Limb (tissue), 2 donors: ENCODE results near the gene LMAN2.
"Not testable (repeated sequence)": the region's sequence is repeated elsewhere in the genome, so short reads cannot be mapped to it uniquely, and the experiment has no call there.

Experiments used
- DNase-seq, 2 donors: peaks; one replicate each; pipeline ENCODE4 v3.0.0-alpha.2; 2016; ENCODE audit errors: extremely low spot score in 2 of 2

LMAN2 gene

GRCh38 chr5:177365845-177366527 lies 14.5 kb upstream of the LMAN2 start:
- DNase-seq = no peak

DNA sequence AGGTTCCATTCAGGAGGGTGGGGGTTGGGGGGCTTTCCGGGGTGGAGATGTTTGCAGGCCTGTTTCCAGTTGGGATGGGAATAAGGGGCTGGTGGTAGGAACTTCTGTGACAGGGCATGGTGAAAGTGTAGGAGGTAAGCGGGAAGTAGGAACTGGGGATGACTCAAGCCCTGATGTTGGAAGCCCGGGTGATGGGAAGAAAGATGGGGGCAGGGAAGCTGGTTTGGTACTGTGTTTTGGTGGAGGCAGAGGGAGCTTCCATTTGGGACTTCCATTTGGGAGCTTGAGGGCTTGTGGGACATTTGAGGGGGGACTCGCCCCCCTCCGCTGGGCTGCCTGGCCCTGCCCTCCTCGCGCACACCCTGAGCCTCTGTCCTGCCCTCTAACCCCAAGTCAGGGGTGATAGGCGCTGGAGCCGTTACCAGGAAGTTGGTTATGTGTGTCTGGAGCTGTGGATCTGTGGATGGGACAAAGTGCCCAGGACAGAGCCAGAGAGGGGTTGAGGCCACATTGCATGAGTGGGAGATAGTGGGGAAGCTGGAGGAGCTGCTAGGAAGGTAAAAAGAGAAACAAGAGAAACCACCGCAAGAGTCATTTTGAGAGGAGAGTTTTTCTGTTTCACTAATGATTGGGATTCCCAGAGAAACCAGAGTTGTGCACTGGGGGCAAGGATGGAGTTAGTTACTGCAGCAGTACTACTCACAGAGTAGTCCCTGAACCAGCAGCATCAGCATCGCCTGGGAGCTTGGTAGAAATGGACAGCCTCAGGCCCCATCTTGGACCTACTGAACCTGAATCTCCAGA lies 12.9 kb upstream of the LMAN2 start:
- no peak for DNase-seq

- DNase-seq = no peak
These were observed 12.1 kb upstream of the LMAN2 start for GRCh38 chr5:177363565-177363964.

- DNase-seq = peak; percentile 56 to 70
These were observed 11.4 kb upstream of the LMAN2 start for GRCh38 chr5:177362610-177363507.

GRCh38 chr5:177362292-177362609 lies 10.8 kb upstream of the LMAN2 start:
- no peak for DNase-seq

DNA sequence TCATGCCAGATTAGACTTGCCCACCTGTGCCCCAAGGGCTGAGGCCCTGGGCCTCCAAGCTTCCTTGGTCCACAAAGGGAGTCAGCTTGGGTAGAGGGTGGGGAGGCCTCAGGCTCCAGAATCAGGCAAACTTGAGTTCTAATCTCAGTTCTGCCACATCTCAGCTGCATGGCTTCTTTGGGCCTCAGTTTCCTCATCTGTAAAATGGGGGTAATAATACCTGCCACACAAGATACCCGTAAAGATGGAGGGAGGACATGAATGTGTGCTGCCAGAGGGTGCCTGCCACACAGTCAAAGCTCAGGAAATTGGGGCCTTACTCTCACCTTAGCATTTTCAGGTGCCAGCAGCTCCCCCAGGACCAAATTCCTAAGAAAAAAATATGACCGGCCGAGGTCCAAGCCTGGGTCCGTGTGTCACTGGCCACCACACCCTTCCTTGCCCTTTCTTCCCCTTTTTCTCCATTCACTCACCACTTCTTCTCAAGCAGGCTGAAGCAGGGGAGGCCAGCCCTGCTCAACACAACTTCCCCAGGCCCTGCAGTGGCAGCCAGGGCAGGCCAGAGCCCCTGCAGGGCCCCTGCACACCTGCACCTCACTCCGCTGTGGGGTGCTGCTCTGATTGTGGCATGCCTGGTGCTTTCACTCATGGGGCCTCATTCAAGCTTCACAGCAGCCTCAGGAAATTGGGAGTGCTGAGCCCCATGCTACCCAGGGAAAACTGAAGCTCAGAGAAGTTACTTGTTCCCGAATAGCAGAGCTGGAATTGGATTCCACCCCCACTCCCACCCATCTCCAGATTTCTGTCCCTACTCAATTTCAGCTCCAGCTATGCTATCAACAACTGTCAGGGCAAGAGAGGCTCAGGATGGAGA lies 10.2 kb upstream of the LMAN2 start:
- DNase-seq = no peak

DNA sequence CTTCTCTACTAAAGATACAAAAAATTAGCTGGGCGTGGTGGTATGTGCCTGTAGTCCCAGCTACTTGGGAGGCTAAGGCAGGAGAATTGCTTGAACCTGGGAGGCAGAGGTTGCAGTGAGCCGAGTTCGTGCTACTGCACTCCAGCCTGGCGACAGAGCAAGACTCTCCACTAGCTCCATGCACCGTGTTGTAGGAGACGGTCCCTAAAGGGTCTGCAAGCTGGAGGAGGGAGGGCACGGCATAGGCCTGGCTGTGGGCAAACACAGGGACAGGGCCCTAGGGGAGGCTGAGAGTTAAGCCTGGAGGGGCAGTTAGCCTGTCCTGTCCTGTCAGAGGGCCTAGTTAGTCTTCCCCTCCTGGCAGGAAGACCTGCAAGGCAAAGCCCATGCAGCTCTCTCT lies 9.3 kb upstream of the LMAN2 start:
- DNase-seq = not testable (repeated sequence)

- DNase-seq = no peak
These were observed 8.4 kb upstream of the LMAN2 start for GRCh38 chr5:177359860-177360259.

GRCh38 chr5:177359451-177359851 lies 8.0 kb upstream of the LMAN2 start:
- no peak for DNase-seq

DNA sequence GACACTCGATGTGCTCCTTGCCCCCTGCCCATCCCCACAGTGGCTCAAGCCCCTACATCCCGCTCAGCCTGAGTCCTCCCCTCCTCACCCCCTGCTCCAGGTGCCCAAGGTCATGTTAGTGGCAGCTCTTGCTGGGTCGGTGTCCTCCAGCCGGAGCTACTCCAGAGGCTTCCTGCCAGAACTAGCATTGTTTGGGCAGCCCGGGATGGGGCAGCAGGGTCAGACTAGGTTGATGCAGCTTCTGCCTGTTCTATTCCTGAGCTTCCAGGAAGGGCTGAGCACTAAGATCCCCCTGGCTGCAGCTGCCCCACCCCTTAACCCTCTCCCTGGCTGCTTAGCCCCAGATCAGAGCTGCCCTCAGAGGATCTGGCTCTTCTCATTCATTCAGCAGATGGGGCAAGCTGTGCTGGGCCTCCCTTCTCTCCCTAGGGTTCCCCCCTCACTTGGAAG lies 6.9 kb upstream of the LMAN2 start:
- no peak for DNase-seq

GRCh38 chr5:177357459-177358351 lies 6.2 kb upstream of the LMAN2 start, which contains the start of gene RGS14:
Gene RGS14 (plus strand): TSS chr5:177357924. CDS start chr5:177358025, 101 bp downstream.
- DNase-seq = no peak

- DNase-seq = no peak
These were observed 5.6 kb upstream of the LMAN2 start for GRCh38 chr5:177357146-177357458.

DNA sequence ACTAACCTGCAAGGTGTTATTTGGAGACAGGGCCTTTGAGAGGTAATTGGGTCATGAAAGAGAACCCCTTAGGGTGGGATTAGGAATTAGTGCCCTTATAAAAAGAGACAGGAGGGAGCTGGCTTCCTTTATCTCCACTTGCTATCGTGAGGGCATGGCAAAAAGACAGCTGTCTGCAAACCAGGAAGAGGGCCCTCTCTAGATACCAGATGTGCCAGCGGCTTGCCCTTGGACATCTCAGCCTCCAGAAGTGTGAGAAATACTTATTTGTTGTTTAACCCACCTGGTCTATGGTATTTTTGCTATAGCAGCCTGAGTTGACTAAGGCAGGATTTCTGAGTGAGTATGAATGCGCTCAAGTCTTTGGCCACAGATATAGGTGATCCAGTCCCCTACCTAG lies 5.3 kb upstream of the LMAN2 start:
- DNase-seq = no peak

- no peak for DNase-seq
These were observed 4.3 kb upstream of the LMAN2 start for GRCh38 chr5:177355868-177356168.

- DNase-seq = no peak
These were observed 3.8 kb upstream of the LMAN2 start for GRCh38 chr5:177355162-177355867.

- DNase-seq = no peak
These were observed 3.2 kb upstream of the LMAN2 start for GRCh38 chr5:177354711-177355110.

- no peak for DNase-seq
These were observed 2.8 kb upstream of the LMAN2 start for GRCh38 chr5:177354256-177354655.

- no peak for DNase-seq
These were observed 1.6 kb upstream of the LMAN2 start for GRCh38 chr5:177353093-177353492.

- DNase-seq = no peak
These were observed 584 bp downstream of the LMAN2 start for GRCh38 chr5:177350776-177351391.
